ENCODE results near the gene MAGI1. TPM values are rescaled to one million over a fixed set of nuclear protein-coding genes. Genes with fewer than 3 reads are reported as not detected.

Gene MAGI1
- polyA plus RNA-seq, 3 donors = 27.7 to 37.9 (median 33.4) TPM

- no peak for DNase-seq
Measured at GRCh38 chr3:65432388-65433003, 606.2 kb downstream of the MAGI1 start.

- DNase-seq = no peak
Measured at GRCh38 chr3:65425880-65426279, 612.8 kb downstream of the MAGI1 start.

- no peak for DNase-seq
Measured at GRCh38 chr3:65422154-65422553, 616.6 kb downstream of the MAGI1 start.

GRCh38 chr3:65419233-65419632 is 619.5 kb downstream of the MAGI1 start:
- no peak for DNase-seq

GRCh38 chr3:65413891-65414290 is 624.8 kb downstream of the MAGI1 start:
- DNase-seq = no peak

GRCh38 chr3:65412588-65412987 is 626.1 kb downstream of the MAGI1 start:
- peak; percentile 86 for DNase-seq

GRCh38 chr3:65411367-65411766 is 627.4 kb downstream of the MAGI1 start:
- DNase-seq = no peak

GRCh38 chr3:65409176-65409569 is 629.5 kb downstream of the MAGI1 start:
- DNase-seq = no peak

GRCh38 chr3:65408531-65409175 is 630.1 kb downstream of the MAGI1 start:
- DNase-seq = no peak

- no peak for DNase-seq
Measured at GRCh38 chr3:65406470-65406869, 632.2 kb downstream of the MAGI1 start.

- DNase-seq = no peak
Measured at GRCh38 chr3:65402597-65402996, 636.1 kb downstream of the MAGI1 start.

- no peak for DNase-seq
Measured at GRCh38 chr3:65401359-65402305, 637.1 kb downstream of the MAGI1 start.

GRCh38 chr3:65400899-65401298 is 637.8 kb downstream of the MAGI1 start:
- DNase-seq = no peak

GRCh38 chr3:65398953-65399352 is 639.8 kb downstream of the MAGI1 start:
- DNase-seq = no peak

- DNase-seq = no peak
Measured at GRCh38 chr3:65396078-65396477, 642.6 kb downstream of the MAGI1 start.

- no peak for DNase-seq
Measured at GRCh38 chr3:65391068-65391467, 647.6 kb downstream of the MAGI1 start.

- DNase-seq = no peak
Measured at GRCh38 chr3:65385805-65386204, 652.9 kb downstream of the MAGI1 start.

GRCh38 chr3:65381496-65382010 is 657.2 kb downstream of the MAGI1 start:
- no peak for DNase-seq

- no peak for DNase-seq
Measured at GRCh38 chr3:65379223-65379622, 659.5 kb downstream of the MAGI1 start.

- DNase-seq = no peak
Measured at GRCh38 chr3:65377637-65378036, 661.1 kb downstream of the MAGI1 start.

GRCh38 chr3:65376426-65376825 is 662.3 kb downstream of the MAGI1 start:
- DNase-seq = no peak

- DNase-seq = no peak
Measured at GRCh38 chr3:65371053-65371452, 667.7 kb downstream of the MAGI1 start.

GRCh38 chr3:65368866-65369265 is 669.9 kb downstream of the MAGI1 start:
- no peak for DNase-seq

Measured in renal pelvis (tissue), 4 donors.